Measurements from ENCODE around the gene SIN3A. TPM values are rescaled to one million over a fixed set of nuclear protein-coding genes. Genes with fewer than 3 reads are reported as not detected.
"Not testable (repeated sequence)": the region's sequence is repeated elsewhere in the genome, so short reads cannot be mapped to it uniquely, and the experiment has no call there.

The SIN3A gene
- total RNA-seq, 1 experiment from 2014 or later, result 91.4 TPM

GRCh38 chr15:75483106-75483505, 31.6 kb upstream of the SIN3A start:
- Mint-ChIP-seq H3K4me3 (ENCODE audit: low read depth, unreplicated experiment) (no peak overlapping the region), H3K27ac (ENCODE audit: unreplicated experiment) (no peak overlapping the region), H3K27me3 (ENCODE audit: unreplicated experiment) (no peaks in the 10 kb centered on the region), H3K4me1 (ENCODE audit: low read depth, unreplicated experiment) (no peaks in the 10 kb centered on the region), H3K36me3 (ENCODE audit: insufficient read depth, unreplicated experiment) (peaks cover 5% of the 10 kb centered on the region), H3K9me3 (ENCODE audit: low read depth, unreplicated experiment) (no peaks in the 10 kb centered on the region)
- BruUV-seq (replicated peaks), result no TSS peak
- CTCF ChIA-PET, result no interaction called here
- no peak for DNase-seq
- intact Hi-C loops (cut with micrococcal nuclease; ENCODE audit: unreplicated experiment), result no loop called here
- TF ChIP-seq CTCF (IDR thresholded peaks at IDR 0.05; ENCODE audit: unreplicated experiment), result no peak

GRCh38 chr15:75480463-75480862, 29.0 kb upstream of the SIN3A start:
- DNase-seq; H3K36me3 Mint-ChIP-seq (ENCODE audit: insufficient read depth, unreplicated experiment); H3K9me3 Mint-ChIP-seq (ENCODE audit: low read depth, unreplicated experiment); H3K27me3 Mint-ChIP-seq (ENCODE audit: unreplicated experiment); CTCF ChIA-PET; H3K4me3 Mint-ChIP-seq (ENCODE audit: low read depth, unreplicated experiment); BruUV-seq (replicated peaks); intact Hi-C loops (cut with micrococcal nuclease; ENCODE audit: unreplicated experiment); H3K4me1 Mint-ChIP-seq (ENCODE audit: low read depth, unreplicated experiment); H3K27ac Mint-ChIP-seq (ENCODE audit: unreplicated experiment): not testable (repeated sequence)

- Mint-ChIP-seq H3K4me1 (ENCODE audit: low read depth, unreplicated experiment) (no peaks in the 10 kb centered on the region), H3K27ac (ENCODE audit: unreplicated experiment) (no peak overlapping the region), H3K36me3 (ENCODE audit: insufficient read depth, unreplicated experiment) (peaks cover 5% of the 10 kb centered on the region), H3K27me3 (ENCODE audit: unreplicated experiment) (no peaks in the 10 kb centered on the region), H3K9me3 (ENCODE audit: low read depth, unreplicated experiment) (no peaks in the 10 kb centered on the region), H3K4me3 (ENCODE audit: low read depth, unreplicated experiment) (no peak overlapping the region)
- no peak for TF ChIP-seq CTCF (IDR thresholded peaks at IDR 0.05; ENCODE audit: unreplicated experiment)
- no TSS peak for BruUV-seq (replicated peaks)
- CTCF ChIA-PET, result no interaction called here
- DNase-seq, result no peak
- intact Hi-C loops (cut with micrococcal nuclease; ENCODE audit: unreplicated experiment), result no loop called here
Observed at GRCh38 chr15:75479670-75480069, 28.2 kb upstream of the SIN3A start.

GRCh38 chr15:75477094-75477493, 25.6 kb upstream of the SIN3A start:
- CTCF ChIA-PET; intact Hi-C loops (cut with micrococcal nuclease; ENCODE audit: unreplicated experiment); H3K9me3 Mint-ChIP-seq (ENCODE audit: low read depth, unreplicated experiment); H3K36me3 Mint-ChIP-seq (ENCODE audit: insufficient read depth, unreplicated experiment); H3K4me1 Mint-ChIP-seq (ENCODE audit: low read depth, unreplicated experiment); H3K27me3 Mint-ChIP-seq (ENCODE audit: unreplicated experiment); H3K27ac Mint-ChIP-seq (ENCODE audit: unreplicated experiment); H3K4me3 Mint-ChIP-seq (ENCODE audit: low read depth, unreplicated experiment); DNase-seq; BruUV-seq (replicated peaks): not testable (repeated sequence)

GRCh38 chr15:75468913-75469598, 17.6 kb upstream of the SIN3A start:
- Mint-ChIP-seq H3K27me3 (ENCODE audit: unreplicated experiment) (no peaks in the 10 kb centered on the region), H3K4me1 (ENCODE audit: low read depth, unreplicated experiment) (no peaks in the 10 kb centered on the region), H3K27ac (ENCODE audit: unreplicated experiment) (no peak overlapping the region), H3K4me3 (ENCODE audit: low read depth, unreplicated experiment) (no peak overlapping the region), H3K36me3 (ENCODE audit: insufficient read depth, unreplicated experiment) (no peaks in the 10 kb centered on the region), H3K9me3 (ENCODE audit: low read depth, unreplicated experiment) (no peaks in the 10 kb centered on the region)
- intact Hi-C loops (cut with micrococcal nuclease; ENCODE audit: unreplicated experiment), result no loop called here
- no peak for TF ChIP-seq CTCF (IDR thresholded peaks at IDR 0.05; ENCODE audit: unreplicated experiment)
- no TSS peak for BruUV-seq (replicated peaks)
- no peak for DNase-seq
- CTCF ChIA-PET, result interaction anchor here (0.5 kb wide), 1 partner anchor 115 kb away, joined by 6 read pairs; no protein-coding TSS in a partner anchor
